OCI-LY3 (cell line): ENCODE measurements around the gene HCN2.

ENCODE experiments used
- EZH2phosphoT487 ChIP-seq: fragments of 200-600 bp; shearing (Covaris generic); IDR thresholded peaks from 2 replicates; pipeline ENCODE4 v1.6.1; 2018; ENCODE audit warnings: antibody characterized with exemption, mixed run types, low read depth
- TF ChIP-seq, protein P1 (sequence below): fragments of 200-600, 300-600 bp; sonication (generic); IDR thresholded peaks from 2 replicates; pipeline ENCODE4 v1.5.1; 2014; ENCODE audit warnings: antibody characterized with exemption, low read length, low read depth

DNA sequence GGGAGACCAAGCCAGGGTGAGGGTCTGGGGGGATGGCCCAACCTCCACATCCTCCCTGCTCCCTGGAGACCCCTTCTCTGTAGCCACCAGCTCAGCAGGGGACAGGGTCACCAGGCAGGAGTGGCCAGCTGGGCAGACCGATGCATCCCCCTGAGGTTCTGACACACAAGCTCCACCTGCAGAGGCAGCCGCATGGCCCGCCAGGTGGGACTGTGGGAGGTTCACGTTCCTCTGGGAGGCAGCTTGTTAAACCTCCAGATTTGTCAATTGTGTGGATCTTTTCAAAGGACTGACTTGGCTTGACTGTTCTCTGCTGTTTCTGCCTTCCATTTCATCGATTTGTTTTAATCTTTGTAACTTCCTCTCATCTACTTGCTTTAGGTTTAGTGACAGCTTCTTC lies 35.6 kb downstream of the HCN2 start:
- TF ChIP-seq, protein P1, sequence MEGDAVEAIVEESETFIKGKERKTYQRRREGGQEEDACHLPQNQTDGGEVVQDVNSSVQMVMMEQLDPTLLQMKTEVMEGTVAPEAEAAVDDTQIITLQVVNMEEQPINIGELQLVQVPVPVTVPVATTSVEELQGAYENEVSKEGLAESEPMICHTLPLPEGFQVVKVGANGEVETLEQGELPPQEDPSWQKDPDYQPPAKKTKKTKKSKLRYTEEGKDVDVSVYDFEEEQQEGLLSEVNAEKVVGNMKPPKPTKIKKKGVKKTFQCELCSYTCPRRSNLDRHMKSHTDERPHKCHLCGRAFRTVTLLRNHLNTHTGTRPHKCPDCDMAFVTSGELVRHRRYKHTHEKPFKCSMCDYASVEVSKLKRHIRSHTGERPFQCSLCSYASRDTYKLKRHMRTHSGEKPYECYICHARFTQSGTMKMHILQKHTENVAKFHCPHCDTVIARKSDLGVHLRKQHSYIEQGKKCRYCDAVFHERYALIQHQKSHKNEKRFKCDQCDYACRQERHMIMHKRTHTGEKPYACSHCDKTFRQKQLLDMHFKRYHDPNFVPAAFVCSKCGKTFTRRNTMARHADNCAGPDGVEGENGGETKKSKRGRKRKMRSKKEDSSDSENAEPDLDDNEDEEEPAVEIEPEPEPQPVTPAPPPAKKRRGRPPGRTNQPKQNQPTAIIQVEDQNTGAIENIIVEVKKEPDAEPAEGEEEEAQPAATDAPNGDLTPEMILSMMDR: no peak
- no peak for TF ChIP-seq EZH2phosphoT487
